GM10847 (cell line): ENCODE data around the gene PFN1.

Experiments
- POLR2A ChIP-seq: IDR thresholded peaks from 2 replicates; pipeline ENCODE4 v1.6.1; 2011; ENCODE audit not compliant: insufficient read length; ENCODE audit errors: extremely low read depth

The PFN1 gene

DNA sequence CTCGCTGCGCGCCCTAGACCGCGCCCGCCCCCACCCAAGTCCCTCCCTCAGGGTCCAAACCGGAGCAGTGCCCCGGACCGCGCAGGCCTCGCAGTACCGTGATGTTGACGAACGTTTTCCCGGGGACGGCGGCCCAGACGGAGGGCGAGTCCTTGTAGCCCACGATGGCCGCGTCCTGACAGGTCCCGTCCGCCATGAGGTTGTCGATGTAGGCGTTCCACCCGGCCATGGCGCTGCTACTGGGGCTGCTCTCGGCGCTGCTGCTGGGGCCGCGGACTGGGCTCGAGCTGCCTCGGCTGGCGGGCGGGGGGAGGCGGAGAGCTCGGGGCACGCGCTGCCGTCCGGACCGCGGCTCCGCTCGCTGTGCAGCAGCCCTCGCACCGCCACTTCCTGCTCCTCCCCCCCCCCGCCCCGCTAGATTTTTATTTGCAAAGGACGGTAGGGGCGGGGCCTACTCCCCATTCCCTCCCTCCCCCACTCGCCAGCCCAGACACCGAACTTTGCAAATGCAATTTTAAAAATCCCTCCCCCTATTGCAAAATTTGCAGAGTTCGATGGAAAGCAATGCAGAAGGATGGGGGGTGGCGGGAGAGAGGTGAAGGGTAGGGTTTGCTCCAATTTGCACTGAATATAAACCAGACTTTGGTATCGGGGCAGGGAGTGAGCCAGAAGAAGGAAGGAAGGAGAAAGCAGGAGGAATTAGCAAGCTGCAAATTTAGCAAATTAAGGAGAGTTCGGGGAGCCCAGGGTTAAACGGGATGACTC is at the start of gene PFN1:
Gene PFN1 (minus strand): TSS at position 365 of the 765 bp plus-strand sequence. CDS start 136 bp downstream, at position 229.
- TF ChIP-seq POLR2A, result peak; percentile 96

DNA sequence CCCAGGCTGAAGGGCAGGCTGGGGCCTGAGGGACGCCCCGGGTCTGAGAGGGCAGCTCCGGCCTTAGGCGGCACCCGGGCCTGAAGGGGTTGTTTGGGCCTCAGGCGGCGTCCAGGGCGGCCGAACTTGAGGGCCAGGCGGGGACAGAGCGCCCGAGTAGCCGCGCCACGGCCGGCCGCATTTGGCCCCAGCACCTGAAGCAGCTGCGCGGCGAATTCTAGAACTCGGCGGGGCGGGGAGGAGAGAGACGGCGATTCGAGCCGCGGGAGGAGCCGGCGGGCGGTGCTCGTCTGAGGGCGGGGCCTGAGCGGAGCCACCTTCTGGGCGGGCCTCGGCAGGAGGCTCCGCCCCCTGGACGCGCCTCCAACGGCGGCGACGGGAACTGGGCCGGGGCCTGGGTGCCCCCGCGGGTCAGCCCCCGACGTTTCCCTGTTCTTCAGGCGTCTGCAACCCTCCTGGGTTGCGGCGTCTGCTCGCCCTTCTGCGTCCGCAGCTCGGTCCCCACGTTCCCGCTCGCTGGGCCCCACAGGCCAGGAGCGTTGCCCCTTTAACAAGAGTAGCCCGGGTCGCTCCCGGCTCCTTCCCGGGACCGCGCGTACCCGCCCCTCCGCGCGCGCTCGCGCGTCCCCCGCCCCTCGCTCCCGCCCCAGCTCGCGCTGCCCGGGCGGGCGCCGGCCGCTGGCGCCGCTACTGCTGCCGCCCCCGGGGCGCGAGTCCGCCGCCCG is 49.1 kb upstream of the PFN1 start, which contains the start of the genes INCA1 and KIF1C:
Gene INCA1 (minus strand): TSS at position 221 of the 725 bp plus-strand sequence. CDS start 3,085 bp downstream, outside the sequence.
Gene KIF1C (plus strand): TSS at position 649 of the 725 bp plus-strand sequence. CDS start 2,297 bp downstream, outside the sequence.
- TF ChIP-seq POLR2A, result peak; percentile 34

DNA sequence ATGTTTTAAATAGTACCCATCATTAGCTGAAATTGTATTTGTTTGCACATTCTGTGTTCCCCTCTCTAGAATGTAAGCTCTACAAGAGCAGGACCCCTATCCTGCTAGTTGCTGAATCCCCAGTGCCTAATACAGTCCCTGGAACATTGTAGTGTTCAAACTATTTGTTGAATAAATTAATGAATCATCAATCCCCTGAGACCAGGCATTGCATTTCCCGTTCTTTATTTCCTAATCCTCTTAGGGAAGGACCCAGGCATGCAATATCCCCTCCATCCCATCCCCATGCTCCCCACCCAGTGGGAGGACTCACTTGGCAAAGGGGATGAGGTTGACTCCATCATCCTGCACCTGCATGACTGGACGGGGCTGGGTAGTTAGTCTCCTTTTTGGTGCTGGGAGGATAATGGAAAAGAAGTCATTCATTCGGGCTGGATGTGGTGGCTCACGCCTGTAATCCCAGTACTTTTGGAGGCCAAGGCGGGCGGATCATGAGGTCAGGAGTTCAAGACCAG is 45.8 kb upstream of the PFN1 start:
- TF ChIP-seq POLR2A, result no peak

DNA sequence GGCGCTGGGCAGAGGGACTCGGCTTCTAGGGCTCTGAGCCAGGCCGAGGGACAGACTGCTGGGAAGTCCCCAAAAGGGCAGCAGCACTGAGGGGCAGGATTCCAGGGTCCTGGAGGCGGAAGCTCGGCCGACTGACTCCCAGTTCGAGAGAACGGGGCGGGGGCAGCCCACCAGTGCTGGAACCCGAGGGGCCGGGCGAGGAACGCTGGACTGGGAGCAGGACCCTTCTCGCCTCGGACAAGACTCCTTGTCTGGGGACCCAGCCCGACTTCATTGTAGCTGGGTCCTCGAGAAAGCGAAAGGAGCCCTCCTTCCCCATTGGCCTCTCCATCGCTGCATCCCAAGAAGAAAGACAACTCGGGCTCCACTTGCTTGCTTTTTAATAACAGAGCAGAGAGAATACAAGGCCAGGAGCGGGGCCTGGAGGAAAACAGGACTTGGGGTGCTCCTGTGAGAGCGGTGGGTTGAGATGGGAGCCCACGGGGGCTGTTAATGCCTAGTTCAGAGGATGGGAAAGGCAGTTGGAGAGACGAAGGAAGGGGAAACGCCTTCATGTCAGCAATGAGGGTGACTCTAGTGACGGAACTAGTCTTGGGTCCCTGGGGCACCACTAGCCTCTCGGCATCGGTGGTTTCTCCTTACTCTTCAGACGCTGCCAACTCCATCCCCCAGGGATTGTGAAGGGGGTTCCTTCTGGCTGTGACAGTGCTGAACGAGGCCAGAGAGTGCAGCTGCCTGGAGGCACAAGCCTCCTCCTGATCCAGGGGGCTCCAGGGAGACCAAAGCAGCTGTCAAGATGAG is 39.6 kb upstream of the PFN1 start:
- no peak for TF ChIP-seq POLR2A

DNA sequence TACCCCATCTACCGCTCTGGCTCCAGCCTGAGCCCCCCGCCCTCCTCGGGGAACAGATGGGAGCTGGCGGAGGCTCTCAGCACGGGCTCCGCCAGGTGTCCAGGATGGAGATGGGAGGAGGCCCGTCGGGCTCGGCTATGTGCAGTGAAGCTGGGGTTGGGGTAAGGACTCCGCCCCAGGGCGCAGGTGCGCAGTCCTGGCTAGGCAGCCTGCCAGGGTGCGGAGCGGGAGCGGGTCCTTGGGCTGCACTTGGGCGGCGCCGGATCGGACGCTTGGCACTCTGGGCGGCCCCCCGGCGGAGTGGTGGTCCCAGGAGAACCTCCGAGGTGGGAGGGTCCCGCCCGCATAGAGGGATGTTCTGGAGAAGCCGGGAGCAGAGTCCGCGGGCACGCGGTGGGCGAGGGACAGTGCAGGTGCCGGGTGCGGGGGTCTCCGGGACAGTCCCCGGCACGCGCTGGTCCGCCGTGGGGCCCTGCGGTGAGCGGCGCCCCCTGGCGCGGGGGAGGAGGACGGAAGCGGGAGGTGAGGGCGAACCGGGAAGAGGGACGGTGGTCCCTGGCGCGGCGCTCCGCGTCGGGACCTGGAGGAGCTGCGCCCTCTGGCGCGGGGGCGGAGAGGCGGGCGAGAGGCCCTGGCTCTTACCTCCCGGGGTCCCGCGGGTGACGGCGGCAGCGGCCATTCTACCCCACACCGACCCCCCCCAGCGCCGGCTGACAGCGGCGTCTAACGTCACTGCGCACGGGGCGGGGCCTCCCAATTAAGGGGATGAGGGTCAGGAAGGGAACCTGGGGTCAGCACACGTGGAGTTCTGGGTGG is 38.8 kb upstream of the PFN1 start, which contains the start of gene CAMTA2:
Gene CAMTA2 (minus strand): TSS at position 725 of the 816 bp plus-strand sequence. CDS start 1,453 bp downstream, outside the sequence.
- TF ChIP-seq POLR2A, result peak; percentile 63

DNA sequence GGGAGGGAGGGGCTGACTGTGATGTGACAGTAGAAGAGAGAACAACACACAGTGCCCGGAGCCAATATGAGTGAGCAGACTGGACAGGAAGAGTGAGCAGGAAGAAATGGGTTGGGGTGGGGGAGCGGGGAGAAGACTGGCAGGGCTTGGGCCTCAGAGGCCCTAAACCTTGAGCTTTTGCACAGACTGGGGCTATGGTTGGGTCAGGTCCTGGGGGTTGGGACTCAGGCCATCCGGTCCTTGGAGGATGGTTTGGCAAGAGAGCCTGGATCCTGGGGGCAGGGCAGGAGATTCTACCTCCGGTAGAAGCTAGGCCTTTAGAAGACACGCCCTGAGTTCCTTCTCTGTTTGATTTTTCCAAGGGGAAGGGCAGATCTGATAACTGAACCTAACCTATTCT is 38.1 kb upstream of the PFN1 start:
- no peak for TF ChIP-seq POLR2A

DNA sequence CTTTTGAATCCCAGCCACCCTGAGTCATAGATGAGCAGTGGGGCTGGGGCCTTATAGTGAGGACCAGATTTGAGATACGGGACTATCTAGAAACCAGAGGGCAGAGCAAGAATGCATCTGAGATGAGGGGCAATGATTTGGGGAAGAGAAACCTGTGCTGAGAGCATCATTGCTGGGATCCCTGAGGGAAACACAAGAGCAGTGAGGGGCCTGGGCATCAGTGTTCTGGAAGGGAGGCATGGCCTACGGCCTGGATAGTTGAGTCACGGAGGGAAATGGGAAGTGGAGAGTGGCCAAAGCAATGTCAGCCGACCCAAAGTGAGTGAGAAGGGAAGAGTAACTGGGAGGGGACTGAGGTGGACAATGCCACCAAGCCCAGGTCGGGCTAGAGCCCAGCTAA is 34.0 kb upstream of the PFN1 start:
- TF ChIP-seq POLR2A, result no peak

DNA sequence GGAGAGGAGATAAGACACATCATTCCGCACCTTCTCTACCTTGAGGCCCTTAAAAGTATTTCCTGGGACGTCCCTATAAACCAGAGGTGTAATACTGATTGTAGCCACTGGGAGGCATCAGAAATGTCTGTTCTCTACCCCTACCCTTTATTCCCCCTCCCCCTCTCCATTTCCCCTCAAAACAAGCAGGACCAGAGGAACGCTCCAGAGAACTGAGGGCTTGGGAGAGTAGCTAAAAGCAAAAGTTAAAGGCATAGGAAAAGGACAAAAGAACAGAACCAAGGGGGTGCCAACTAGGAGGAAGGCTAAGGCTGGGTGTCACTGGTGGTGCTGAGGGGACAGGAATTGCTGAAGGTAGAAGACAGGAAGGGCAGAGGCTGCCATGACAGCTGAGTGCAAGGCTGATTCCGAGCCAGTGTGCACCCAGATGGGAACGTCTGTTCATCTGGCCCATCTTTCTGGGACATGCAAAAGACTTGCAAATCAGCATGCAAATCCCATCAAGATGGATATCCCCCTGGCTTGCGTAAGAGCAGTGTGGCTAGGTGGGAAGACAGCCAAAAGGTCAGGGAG is 32.4 kb upstream of the PFN1 start:
- no peak for TF ChIP-seq POLR2A

DNA sequence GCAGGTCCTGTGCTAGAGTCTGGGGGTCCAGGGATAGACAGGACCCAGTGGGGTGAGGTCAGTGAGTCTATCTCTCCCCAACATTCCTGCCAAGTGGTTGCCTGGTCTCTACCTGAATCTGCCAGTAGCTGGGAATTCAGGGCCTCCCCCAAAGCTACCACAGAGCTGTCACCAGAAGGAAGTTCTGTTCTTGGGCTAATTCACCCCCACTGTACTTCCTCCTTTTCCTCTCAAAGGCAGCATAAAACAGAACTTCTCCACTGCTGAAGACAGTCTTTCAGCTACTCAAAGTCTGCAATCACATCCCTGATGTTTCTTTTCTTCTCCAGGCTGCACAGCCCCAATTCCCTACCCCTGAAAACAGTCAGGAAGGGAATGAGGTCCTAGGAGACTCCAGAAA is 30.4 kb upstream of the PFN1 start:
- no peak for TF ChIP-seq POLR2A

DNA sequence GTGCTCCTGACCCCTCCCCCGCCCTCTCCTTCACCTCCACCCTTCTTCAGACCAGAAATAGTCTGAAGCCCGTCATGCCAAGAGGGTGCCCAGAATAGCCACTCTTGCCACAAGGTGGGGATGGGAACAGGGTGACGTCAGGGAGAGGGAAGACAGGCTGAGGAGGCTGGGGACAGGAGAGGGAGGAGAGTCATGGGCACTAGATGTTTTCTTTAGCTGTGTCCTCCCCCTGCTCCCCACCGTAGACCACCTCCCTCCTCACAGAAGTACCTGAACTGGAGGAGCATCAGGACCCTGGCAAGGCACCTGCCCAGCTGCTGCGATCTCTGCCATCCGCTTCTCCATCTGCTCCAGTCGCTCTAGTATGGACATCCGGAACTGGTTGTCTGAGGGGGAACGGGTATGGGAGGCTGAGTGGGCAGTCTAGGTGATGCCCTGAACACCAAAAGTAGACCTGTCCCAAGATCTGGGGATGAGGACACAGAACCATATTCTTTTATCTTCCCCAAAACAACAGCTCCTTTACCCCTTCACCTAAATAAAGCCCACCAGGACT is 25.9 kb upstream of the PFN1 start:
- no peak for TF ChIP-seq POLR2A

DNA sequence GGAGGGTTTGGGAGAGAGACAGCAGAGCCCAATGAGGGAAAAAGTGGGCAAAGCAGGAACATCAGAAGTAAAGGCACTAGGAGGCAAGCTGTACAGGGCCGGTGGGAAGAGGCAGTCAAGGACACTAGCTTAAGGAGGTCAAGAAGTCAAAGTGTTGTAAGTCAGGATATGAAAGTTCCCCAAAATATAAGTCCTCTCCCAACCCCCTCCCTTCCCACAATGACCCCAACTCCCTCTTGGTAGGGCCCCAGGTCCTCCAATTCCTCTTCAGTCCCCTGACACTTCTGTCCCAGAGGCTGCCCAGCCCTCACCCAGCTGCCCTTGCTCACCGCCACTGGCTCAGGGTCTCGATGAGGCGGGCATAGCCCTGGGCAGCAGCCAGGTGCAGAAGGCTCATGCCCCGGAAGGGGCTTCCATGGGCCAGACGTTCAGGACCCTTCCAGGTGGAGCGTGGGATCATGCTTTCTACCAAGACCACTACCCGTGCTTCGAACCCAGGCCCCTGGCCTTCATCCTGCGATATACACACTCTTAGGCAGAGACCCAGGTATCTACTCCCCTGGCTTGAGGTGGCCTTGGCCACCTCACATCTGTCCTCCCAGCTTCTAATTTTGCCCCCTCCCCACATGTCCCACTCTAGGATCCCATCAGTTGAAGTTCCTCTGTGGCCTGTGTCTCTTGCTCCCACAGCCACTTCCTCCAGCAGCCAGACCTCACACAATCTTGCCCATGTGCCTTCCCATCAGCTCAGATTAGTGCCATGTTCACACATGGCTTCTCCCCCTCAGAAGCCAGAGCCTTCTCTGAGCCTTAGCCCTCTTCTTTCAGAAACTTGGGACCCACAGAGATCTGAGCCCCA is 25.2 kb upstream of the PFN1 start:
- TF ChIP-seq POLR2A, result no peak

DNA sequence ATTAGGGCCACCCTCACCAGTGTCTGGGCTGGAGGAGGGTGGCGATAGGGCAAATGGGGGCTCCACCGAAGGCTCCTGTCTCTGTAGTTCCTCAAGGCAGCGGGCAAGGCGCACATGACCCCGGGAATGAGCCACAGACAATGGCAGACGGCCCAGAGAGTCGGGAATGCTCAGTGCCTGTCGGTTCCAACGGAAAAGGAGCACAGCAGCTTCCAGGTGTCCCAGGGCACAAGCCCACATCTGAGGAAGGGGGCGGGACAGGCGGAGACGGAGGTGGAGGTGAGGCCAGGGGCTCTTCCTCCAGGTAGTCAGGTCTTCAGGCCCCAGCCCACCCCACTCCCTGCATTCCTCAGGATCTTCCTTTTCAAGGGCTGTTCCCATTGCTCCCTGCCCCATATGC is 24.4 kb upstream of the PFN1 start:
- no peak for TF ChIP-seq POLR2A

DNA sequence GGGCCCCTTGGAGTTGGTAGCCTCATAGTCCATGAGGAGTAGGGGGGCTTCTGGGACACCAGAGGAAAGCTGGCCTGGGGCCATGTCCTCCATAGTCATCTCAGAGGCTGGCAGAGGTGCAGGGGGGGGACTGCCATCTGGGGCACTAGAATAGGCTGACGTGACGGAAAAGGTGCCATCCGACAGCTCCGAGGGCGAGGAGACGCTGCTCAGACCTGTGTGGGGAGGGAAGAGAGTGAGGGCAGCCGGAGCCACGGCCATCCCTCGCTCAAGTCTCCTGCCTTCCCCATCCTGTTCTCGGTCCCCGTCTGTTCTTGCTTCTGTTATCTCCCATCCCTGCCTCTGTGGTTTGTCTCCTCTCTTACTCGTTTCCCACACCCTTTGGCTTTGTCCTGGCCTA is 24.0 kb upstream of the PFN1 start:
- no peak for TF ChIP-seq POLR2A
